B cell (primary cell): ENCODE measurements around the gene SATB1. TPM values are rescaled to one million over a fixed set of nuclear protein-coding genes. Genes with fewer than 3 reads are reported as not detected.

Experiments
- ATAC-seq: fragments of 200-7000 bp; cut with Tn5 transposase; one replicate; pipeline ENCODE4 v1.10.0; 2021; ENCODE audit warnings: low read depth, mild to moderate bottlenecking, moderate number of reproducible peaks, moderate library complexity
- CTCF ChIA-PET: fragments of 350-600 bp; sonication (Branson Sonifier 250); formaldehyde crosslinking; loops from one replicate; lab custom pipeline; 2021; ENCODE audit warnings: antibody characterized with exemption, inconsistent platforms; lab: Charles Lee
- POLR2A ChIA-PET: fragments of 350-600 bp; sonication (Branson Sonifier 250); formaldehyde crosslinking; loops from one replicate; lab custom pipeline; 2021; ENCODE audit warnings: antibody characterized with exemption; lab: Charles Lee
- DNase-seq: peaks from one replicate; pipeline ENCODE4 v3.0.0; 2013
- H2AFZ ChIP-seq: 2 replicates; pipeline ENCODE4 v1.6.1; 2012; ENCODE audit warnings: mild to moderate bottlenecking, low read depth, low read length; ENCODE audit not compliant: insufficient read depth, poor library complexity, severe bottlenecking
- H3K27ac ChIP-seq, 2 donors: 1 replicate in 1 of 2; 2 replicates in 1 of 2; pipeline ENCODE4 v1.5.1; 2012 to 2013; ENCODE audit warnings: low read length in 2 of 2, mild to moderate bottlenecking in 2 of 2, moderate library complexity in 1 of 2
- H3K27me3 ChIP-seq, 4 experiments: fragments of 200-600 bp in 1 of 4; sonication (generic) in 1 of 4; replicated peaks in 1 of 4; 1 replicate in 2 of 4; 2 replicates in 2 of 4; pipeline versions ENCODE4 v1.6.1 to v1.7.0; 2013 to 2016; ENCODE audit warnings: low read length in 3 of 4, mild to moderate bottlenecking in 2 of 4, mixed read lengths in 1 of 4, moderate library complexity in 1 of 4; ENCODE audit not compliant: insufficient read depth in 4 of 4, control insufficient read depth in 3 of 4; ENCODE audit errors: control extremely low read depth in 1 of 4
- H3K36me3 ChIP-seq, 2 experiments: replicated peaks in 1 of 2; 1 replicate in 1 of 2; 2 replicates in 1 of 2; pipeline versions ENCODE4 v1.6.1 to v1.7.1; 2013; ENCODE audit warnings: low read length in 1 of 2; ENCODE audit not compliant: insufficient read depth in 2 of 2, control insufficient read depth in 1 of 2; ENCODE audit errors: control extremely low read depth in 1 of 2, extremely low read depth in 1 of 2
- H3K4me1 ChIP-seq, 2 donors: fragments of 200-600 bp in 1 of 2; sonication (generic) in 1 of 2; 1 replicate in 1 of 2; 2 replicates in 1 of 2; pipeline versions ENCODE4 v1.5.1 to v1.6.1; 2013 to 2017; ENCODE audit warnings: low read length in 2 of 2; ENCODE audit not compliant: control insufficient read depth in 2 of 2, insufficient read depth in 2 of 2
- H3K4me2 ChIP-seq: replicated peaks from 2 replicates; pipeline ENCODE3; 2012; ENCODE audit warnings: mild to moderate bottlenecking, low read depth, low read length; ENCODE audit not compliant: poor library complexity, severe bottlenecking
- H3K4me3 ChIP-seq, 5 experiments: fragments of 200-600 bp in 1 of 5; sonication (generic) in 1 of 5; 1 replicate in 3 of 5; 2 replicates in 2 of 5; pipeline versions ENCODE4 v1.5.1 to v1.7.0; 2011 to 2016; ENCODE audit warnings: low read length in 4 of 5, mild to moderate bottlenecking in 4 of 5, low read depth in 2 of 5, control low read depth in 1 of 5, moderate library complexity in 1 of 5; ENCODE audit not compliant: insufficient read depth in 1 of 5; ENCODE audit errors: control extremely low read depth in 1 of 5, extremely low read depth in 1 of 5
- H3K79me2 ChIP-seq: fragments of 200-600 bp; sonication (generic); one replicate; pipeline ENCODE4 v1.6.0; 2016; ENCODE audit warnings: low read length; ENCODE audit not compliant: control insufficient read depth, insufficient read depth
- H3K9ac ChIP-seq: fragments of 200-600 bp; sonication (generic); 2 replicates; pipeline ENCODE4 v1.6.1; 2017; ENCODE audit warnings: mild to moderate bottlenecking, low read length, moderate library complexity
- H3K9me3 ChIP-seq, 3 donors: one replicate each; pipeline versions ENCODE4 v1.6.1 to v1.7.1; 2013; ENCODE audit warnings: low read length in 2 of 3; ENCODE audit not compliant: control insufficient read depth in 2 of 3, insufficient read depth in 1 of 3; ENCODE audit errors: control extremely low read depth in 1 of 3
- H4K20me1 ChIP-seq: 2 replicates; pipeline ENCODE4 v1.6.0; 2012; ENCODE audit warnings: mild to moderate bottlenecking, low read length; ENCODE audit not compliant: insufficient read depth, control insufficient read depth, poor library complexity, severe bottlenecking
- H3K27ac Mint-ChIP-seq: one replicate; pipeline ENCODE4 v1.8.0; 2021; ENCODE audit warnings: mixed read lengths
- H3K27me3 Mint-ChIP-seq: one replicate; pipeline ENCODE4 v1.8.0; 2021; ENCODE audit warnings: mixed read lengths
- H3K4me1 Mint-ChIP-seq: one replicate; pipeline ENCODE4 v1.8.0; 2021; ENCODE audit warnings: mixed read lengths
- H3K4me3 Mint-ChIP-seq: one replicate; pipeline ENCODE4 v1.8.0; 2021; ENCODE audit warnings: mixed read lengths
- H3K9me3 Mint-ChIP-seq: one replicate; pipeline ENCODE4 v1.8.0; 2022; ENCODE audit warnings: mixed read lengths; ENCODE audit not compliant: insufficient read depth
- CTCF ChIP-seq: fragments of 200-600 bp; IDR thresholded peaks from one replicate; pipeline ENCODE4 v1.8.0; 2022; ENCODE audit warnings: antibody characterized with exemption, mild to moderate bottlenecking
- EZH2 ChIP-seq: IDR thresholded peaks from 2 replicates; pipeline ENCODE4 v1.6.1; 2012; ENCODE audit warnings: borderline replicate concordance, low read depth, mild to moderate bottlenecking, moderate library complexity, low read length; ENCODE audit not compliant: insufficient read depth, poor library complexity, severe bottlenecking
- WGBS: methylation state at CpG from one replicate; pipeline ENCODE4 v1.1.5; 2013; ENCODE audit warnings: missing lambda C conversion rate; ENCODE audit not compliant: insufficient coverage; 5-methylcytosine and 5-hydroxymethylcytosine counted together
- intact Hi-C: fragments of 100-400 bp; cut with micrococcal nuclease; formaldehyde crosslinking; loops from one replicate; pipeline ENCODE4 v1.10.0; 2022
- polyA plus RNA-seq: library from polyadenylated mRNA; depleted of rRNA; stranded (reverse); fragments of >200 nt; gene quantifications from 2 replicates; pipeline ENCODE4 v1.2.3, GENCODE V29; 2012
- total RNA-seq, 2 donors: library from RNA; stranded (reverse); fragments of 120-200 nt in 1 of 2; gene quantifications; 1 replicate in 1 of 2; 2 replicates in 1 of 2; pipeline versions ENCODE4 v1.2.3 to v1.2.4, GENCODE V29; 2013 to 2022

The SATB1 gene
- total and polyA plus RNA-seq, 2 donors (not counting 1 experiment from before 2014, with no cell fraction given), result 42.3 to 66.5 TPM

GRCh38 chr3:18428991-18429745 lies 4.0 kb upstream of the SATB1 start:
- intact Hi-C loops, result loop anchor here (5.0 to 10.0 kb wide), 3 partner anchors 204 to 1516 kb away; partner anchors contain the start of gene RAB5A

More at GRCh38 chr3:18428991-18429745, 4.0 kb upstream of the SATB1 start:
- Mint-ChIP-seq H3K4me3 (no peak overlapping the region), H3K4me1 (peaks cover 33% of the 10 kb centered on the region), H3K27me3 (peaks cover 3% of the 10 kb centered on the region), H3K9me3 (no peaks in the 10 kb centered on the region), H3K27ac (no peak overlapping the region)
- H3K4me1 ChIP-seq, result peaks cover 15 to 24% of the 10 kb centered on the region in 2 donors
- TF ChIP-seq CTCF, result no peak
- no peak for TF ChIP-seq EZH2
- no peak overlapping the region for H2AFZ ChIP-seq
- no peaks in the 10 kb centered on the region for H3K27me3 ChIP-seq
- no peak for ATAC-seq
- H3K9me3 ChIP-seq, result no peaks in the 10 kb centered on the region
- no peak for DNase-seq
- 80% methylated on average over 2 of the region's 6 CpGs for WGBS
- no peak overlapping the region for H3K9ac ChIP-seq
- POLR2A ChIA-PET, result no interaction called here
- no peak overlapping the region for H3K27ac ChIP-seq
- no peak overlapping the region for H3K4me3 ChIP-seq
- H4K20me1 ChIP-seq, result no peaks in the 10 kb centered on the region
- no peak overlapping the region for H3K4me2 ChIP-seq
- H3K36me3 ChIP-seq, result no peaks in the 10 kb centered on the region
- CTCF ChIA-PET, result interaction anchor here (0.6 to 2.2 kb wide), 3 partner anchors 9 to 1910 kb away, joined by 3 to 5 read pairs (median 4); no protein-coding TSS in a partner anchor
- H3K79me2 ChIP-seq, result peaks cover 53% of the 10 kb centered on the region
